Colonic mucosa (tissue), 4 donors: Measurements from ENCODE around the gene PDE7B. TPM values are rescaled to one million over a fixed set of nuclear protein-coding genes. Genes with fewer than 3 reads are reported as not detected.

Source experiments
- DNase-seq: peaks from one replicate; pipeline ENCODE4 v3.0.0-alpha.2; 2020
- H3K27ac ChIP-seq: fragments of 200-600 bp; one replicate; pipeline ENCODE4 v1.8.0; 2021
- H3K27me3 ChIP-seq: fragments of 200-600 bp; one replicate; pipeline ENCODE4 v1.8.0; 2021
- H3K36me3 ChIP-seq: fragments of 200-600 bp; one replicate; pipeline ENCODE4 v1.8.0; 2021
- H3K4me1 ChIP-seq: fragments of 200-600 bp; one replicate; pipeline ENCODE4 v1.8.0; 2021; ENCODE audit warnings: mild to moderate bottlenecking
- H3K4me3 ChIP-seq: fragments of 200-600 bp; one replicate; pipeline ENCODE4 v1.8.0; 2021
- H3K9ac ChIP-seq, 2 donors: one replicate each; pipeline ENCODE4 v1.7.0; 2013; ENCODE audit warnings: control low read depth in 2 of 2, low read depth in 2 of 2, low read length in 2 of 2
- H3K9me3 ChIP-seq: fragments of 200-600 bp; one replicate; pipeline ENCODE4 v1.8.0; 2021
- intact Hi-C: fragments of 100-400 bp; cut with DNase I; formaldehyde crosslinking; loops from one replicate; pipeline ENCODE4 v1.14.1; 2022
- total RNA-seq, 2 donors: library from RNA; stranded (reverse); fragmentation: NEBNext Ultra II Directional in 1 of 2; extraction: Animal tissue kit (Norgen Biotek cat#: 25700) in 1 of 2; gene quantifications; one replicate each; pipeline ENCODE4 v1.2.1, GENCODE V29; 2021
- TF ChIP-seq, protein P1 (sequence below): fragments of 200-600 bp; IDR thresholded peaks from one replicate; pipeline ENCODE4 v1.8.0; 2022; ENCODE audit warnings: antibody characterized with exemption, mild to moderate bottlenecking
- donor health status: healthy.
- donor health status: DM: no; HTN: no; CAD: no.
- donor health status: DM: no; HTN: no; CAD: no.

The PDE7B gene
- total RNA-seq, 2 donors from 2014 or later, result 1.0 to 1.4 TPM

DNA sequence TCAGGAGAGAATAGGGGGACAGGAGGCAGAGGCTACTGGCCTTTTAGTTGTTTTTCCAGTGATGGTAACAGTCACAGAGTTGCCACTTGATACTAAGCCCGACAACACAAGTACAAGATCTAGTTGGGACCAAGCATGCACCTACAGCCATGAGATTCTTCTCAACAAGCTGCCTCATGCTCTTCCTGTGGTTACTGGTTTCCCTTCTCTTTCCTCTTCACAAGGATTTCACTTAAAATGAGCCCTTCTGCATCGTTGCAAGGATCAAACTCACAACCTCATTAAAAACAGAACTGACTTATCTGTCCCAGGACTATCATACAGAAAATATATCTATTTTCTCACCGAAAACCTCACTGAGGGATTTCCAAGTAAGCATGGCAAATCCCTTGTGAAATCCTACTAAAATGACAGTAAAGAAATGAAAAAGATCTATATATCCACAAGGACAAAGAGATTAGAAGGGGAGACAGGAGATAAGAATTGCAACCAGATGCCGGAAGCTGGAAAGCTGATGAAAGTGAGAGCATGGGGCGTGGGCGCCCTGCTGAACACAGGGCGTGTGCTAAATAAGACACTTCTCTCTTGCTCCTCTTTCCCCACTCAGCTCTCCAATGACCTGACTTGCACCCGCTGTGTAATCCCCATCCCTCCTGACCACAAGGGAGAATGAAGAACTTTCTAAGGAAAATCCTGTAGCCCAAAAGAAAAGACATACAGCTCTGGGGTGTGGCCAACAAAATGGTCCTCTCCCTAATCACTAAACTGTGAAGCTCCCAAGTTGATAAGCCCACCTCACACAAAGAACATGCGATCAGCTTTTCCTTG is 385.2 kb downstream of the PDE7B start:
- Histone ChIP-seq H3K36me3 (no peaks in the 10 kb centered on the region), H3K4me1 (no peaks in the 10 kb centered on the region), H3K9ac (no peak overlapping the region), H3K9me3 (no peaks in the 10 kb centered on the region), H3K27ac (no peak overlapping the region), H3K27me3 (no peaks in the 10 kb centered on the region), H3K4me3 (no peak overlapping the region)
- TF ChIP-seq, protein P1, sequence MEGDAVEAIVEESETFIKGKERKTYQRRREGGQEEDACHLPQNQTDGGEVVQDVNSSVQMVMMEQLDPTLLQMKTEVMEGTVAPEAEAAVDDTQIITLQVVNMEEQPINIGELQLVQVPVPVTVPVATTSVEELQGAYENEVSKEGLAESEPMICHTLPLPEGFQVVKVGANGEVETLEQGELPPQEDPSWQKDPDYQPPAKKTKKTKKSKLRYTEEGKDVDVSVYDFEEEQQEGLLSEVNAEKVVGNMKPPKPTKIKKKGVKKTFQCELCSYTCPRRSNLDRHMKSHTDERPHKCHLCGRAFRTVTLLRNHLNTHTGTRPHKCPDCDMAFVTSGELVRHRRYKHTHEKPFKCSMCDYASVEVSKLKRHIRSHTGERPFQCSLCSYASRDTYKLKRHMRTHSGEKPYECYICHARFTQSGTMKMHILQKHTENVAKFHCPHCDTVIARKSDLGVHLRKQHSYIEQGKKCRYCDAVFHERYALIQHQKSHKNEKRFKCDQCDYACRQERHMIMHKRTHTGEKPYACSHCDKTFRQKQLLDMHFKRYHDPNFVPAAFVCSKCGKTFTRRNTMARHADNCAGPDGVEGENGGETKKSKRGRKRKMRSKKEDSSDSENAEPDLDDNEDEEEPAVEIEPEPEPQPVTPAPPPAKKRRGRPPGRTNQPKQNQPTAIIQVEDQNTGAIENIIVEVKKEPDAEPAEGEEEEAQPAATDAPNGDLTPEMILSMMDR, result no peak
- intact Hi-C loops, result no loop called here
- no peak for DNase-seq

DNA sequence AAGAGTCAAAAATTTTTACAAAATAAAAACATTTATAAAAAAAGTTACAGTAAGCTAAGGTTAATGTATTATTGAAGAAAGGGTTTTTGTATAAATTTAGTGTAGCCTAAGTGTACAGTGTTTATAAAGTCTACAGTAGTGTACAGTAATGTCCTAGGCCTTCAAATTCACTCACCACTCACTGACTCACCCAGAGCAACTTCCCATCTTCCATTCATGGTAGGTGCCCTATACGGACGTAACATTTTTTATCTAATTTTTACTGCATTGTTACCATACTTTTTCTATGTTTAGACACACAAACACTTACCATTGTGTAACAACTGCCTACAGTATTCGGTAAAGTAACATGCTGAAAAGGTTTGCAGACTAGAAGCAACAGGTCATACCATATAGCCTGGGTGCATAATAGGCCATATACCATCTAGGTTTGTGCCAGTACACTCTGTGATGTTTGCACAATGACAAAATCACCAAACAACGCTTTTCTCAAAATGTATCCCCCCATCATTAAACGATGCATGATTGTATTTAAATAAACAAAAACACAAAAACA is 392.6 kb downstream of the PDE7B start:
- Histone ChIP-seq H3K9ac (no peak overlapping the region), H3K27me3 (no peaks in the 10 kb centered on the region), H3K27ac (no peak overlapping the region), H3K36me3 (no peaks in the 10 kb centered on the region), H3K9me3 (no peaks in the 10 kb centered on the region), H3K4me1 (no peaks in the 10 kb centered on the region), H3K4me3 (no peak overlapping the region)
- intact Hi-C loops, result no loop called here
- DNase-seq, result no peak
- TF ChIP-seq, protein P1, result no peak
